PC-3 (cell line): ENCODE data around the gene PTPN5. TPM values are rescaled to one million over a fixed set of nuclear protein-coding genes. Genes with fewer than 3 reads are reported as not detected.

Experiments
- ATAC-seq: fragments of 200-7000 bp; cut with Tn5 transposase; 2 replicates; pipeline ENCODE4 v1.9.1; 2020; ENCODE audit warnings: mild to moderate bottlenecking, moderate library complexity
- BruUV-seq: library from RNA; stranded (reverse); fragments of 400-500 nt; replicated peaks from 2 replicates; lab custom pipeline; 2021; lab: Mats Ljungman, UMichigan
- CTCF ChIA-PET: fragments of 300-600 bp; sonication (Branson Sonifier 250); formaldehyde crosslinking; loops from one replicate; lab custom pipeline; 2022; ENCODE audit warnings: antibody characterized with exemption; lab: Charles Lee
- POLR2A ChIA-PET: fragments of 300-600 bp; sonication (Branson Sonifier 250); formaldehyde crosslinking; loops from one replicate; lab custom pipeline; 2022; ENCODE audit warnings: antibody characterized with exemption; ENCODE audit not compliant: unreplicated experiment; lab: Charles Lee
- DNase-seq: peaks from one replicate; pipeline ENCODE4 v3.0.0-alpha.2; 2015
- H2AFZ ChIP-seq: fragments of 300-600 bp; sonication (generic); 2 replicates; pipeline ENCODE4 v1.6.0; 2016; ENCODE audit warnings: antibody characterized with exemption, low read length
- H3F3A ChIP-seq: fragments of 300-600 bp; sonication (generic); one replicate; pipeline ENCODE4 v1.6.0; 2017; ENCODE audit warnings: antibody characterized with exemption, low read length, control low read depth, mild to moderate bottlenecking; ENCODE audit not compliant: unreplicated experiment
- H3K27ac ChIP-seq: fragments of 300-600 bp; sonication (generic); 2 replicates; pipeline ENCODE4 v1.5.1; 2016; ENCODE audit warnings: mild to moderate bottlenecking, low read length
- H3K27me3 ChIP-seq: fragments of 300-600 bp; sonication (generic); 2 replicates; pipeline ENCODE4 v1.6.1; 2016; ENCODE audit warnings: low read length, mixed read lengths
- H3K36me3 ChIP-seq: fragments of 300-600 bp; sonication (generic); 2 replicates; pipeline ENCODE4 v1.6.1; 2016; ENCODE audit warnings: low read depth, mixed run types, low read length, mixed read lengths
- H3K4me1 ChIP-seq: fragments of 300-600 bp; sonication (generic); 2 replicates; pipeline ENCODE4 v1.5.1; 2016; ENCODE audit warnings: low read length; ENCODE audit not compliant: insufficient read depth
- H3K4me2 ChIP-seq: fragments of 300-600 bp; sonication (generic); 2 replicates; pipeline ENCODE4 v1.6.0; 2016; ENCODE audit warnings: low read length
- H3K4me3 ChIP-seq: fragments of 300-600 bp; sonication (generic); 2 replicates; pipeline ENCODE4 v1.5.1; 2016; ENCODE audit warnings: mild to moderate bottlenecking, low read length, mixed read lengths
- H3K79me2 ChIP-seq: fragments of 300-600 bp; sonication (generic); 2 replicates; pipeline ENCODE4 v1.6.1; 2017; ENCODE audit warnings: low read length, mixed read lengths
- H3K9ac ChIP-seq: fragments of 300-600 bp; sonication (generic); 2 replicates; pipeline ENCODE4 v1.6.0; 2016; ENCODE audit warnings: mild to moderate bottlenecking, low read length
- H3K9me2 ChIP-seq: fragments of 300-600 bp; sonication (generic); replicated peaks from 2 replicates; pipeline ENCODE4 v1.6.1; 2016; ENCODE audit warnings: mixed run types, low read length, mixed read lengths
- H3K9me3 ChIP-seq: fragments of 300-600 bp; sonication (generic); 2 replicates; pipeline ENCODE4 v1.6.1; 2016; ENCODE audit warnings: low read length, mixed read lengths
- H4K20me1 ChIP-seq: fragments of 300-600 bp; sonication (generic); 2 replicates; pipeline ENCODE4 v1.6.1; 2016; ENCODE audit warnings: low read length, mixed read lengths
- EZH2 ChIP-seq: fragments of 300-600 bp; sonication (generic); IDR thresholded peaks from one replicate; pipeline ENCODE4 v1.6.1; 2017; ENCODE audit warnings: antibody characterized with exemption, mild to moderate bottlenecking, low read length; ENCODE audit not compliant: unreplicated experiment
- EZH2phosphoT487 ChIP-seq: fragments of 300-600 bp; sonication (generic); IDR thresholded peaks from 2 replicates; pipeline ENCODE4 v1.6.1; 2018; ENCODE audit warnings: mild to moderate bottlenecking, antibody characterized with exemption, low read length, borderline replicate concordance
- intact Hi-C: fragments of 100-400 bp; cut with micrococcal nuclease; formaldehyde crosslinking; loops from 2 replicates; pipeline ENCODE4 v1.9.0; 2023
- total RNA-seq: library from RNA; depleted of rRNA; stranded (reverse); fragments of >200 nt; gene quantifications from 2 replicates; pipeline ENCODE4 v1.2.3, GENCODE V29; 2014
- TF ChIP-seq, protein P1 (sequence below): fragments of 300-600 bp; sonication (generic); conservative IDR thresholded peaks from 2 replicates; pipeline ENCODE4 v1.5.1; 2017; ENCODE audit warnings: antibody characterized with exemption, low read depth, mild to moderate bottlenecking, low read length

Gene PTPN5
- total RNA-seq, 1 experiment from 2014 or later: 0.95 TPM

GRCh38 chr11:18771266-18772035 lies 20.1 kb downstream of the PTPN5 start:
- CTCF ChIA-PET: no interaction called here
- Histone ChIP-seq H3K27ac (no peak overlapping the region), H3K9ac (no peak overlapping the region), H3K4me2 (no peak overlapping the region), H3K36me3 (no peaks in the 10 kb centered on the region), H3K79me2 (no peaks in the 10 kb centered on the region), H3K4me1 (no peaks in the 10 kb centered on the region), H3K9me3 (no peaks in the 10 kb centered on the region), H3K9me2 (no peaks in the 10 kb centered on the region), H2AFZ (no peak overlapping the region), H3K27me3 (no peaks in the 10 kb centered on the region), H3F3A (no peaks in the 10 kb centered on the region), H4K20me1 (no peaks in the 10 kb centered on the region), H3K4me3 (no peak overlapping the region)
- TF ChIP-seq, protein P1, sequence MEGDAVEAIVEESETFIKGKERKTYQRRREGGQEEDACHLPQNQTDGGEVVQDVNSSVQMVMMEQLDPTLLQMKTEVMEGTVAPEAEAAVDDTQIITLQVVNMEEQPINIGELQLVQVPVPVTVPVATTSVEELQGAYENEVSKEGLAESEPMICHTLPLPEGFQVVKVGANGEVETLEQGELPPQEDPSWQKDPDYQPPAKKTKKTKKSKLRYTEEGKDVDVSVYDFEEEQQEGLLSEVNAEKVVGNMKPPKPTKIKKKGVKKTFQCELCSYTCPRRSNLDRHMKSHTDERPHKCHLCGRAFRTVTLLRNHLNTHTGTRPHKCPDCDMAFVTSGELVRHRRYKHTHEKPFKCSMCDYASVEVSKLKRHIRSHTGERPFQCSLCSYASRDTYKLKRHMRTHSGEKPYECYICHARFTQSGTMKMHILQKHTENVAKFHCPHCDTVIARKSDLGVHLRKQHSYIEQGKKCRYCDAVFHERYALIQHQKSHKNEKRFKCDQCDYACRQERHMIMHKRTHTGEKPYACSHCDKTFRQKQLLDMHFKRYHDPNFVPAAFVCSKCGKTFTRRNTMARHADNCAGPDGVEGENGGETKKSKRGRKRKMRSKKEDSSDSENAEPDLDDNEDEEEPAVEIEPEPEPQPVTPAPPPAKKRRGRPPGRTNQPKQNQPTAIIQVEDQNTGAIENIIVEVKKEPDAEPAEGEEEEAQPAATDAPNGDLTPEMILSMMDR: no peak
- TF ChIP-seq EZH2 (no peak), EZH2phosphoT487 (no peak)
- no peak for DNase-seq
- BruUV-seq: no TSS peak
- no peak for ATAC-seq
- intact Hi-C loops: no loop called here
- POLR2A ChIA-PET: interaction anchor here (0.6 kb wide), 1 partner anchor 72 kb away, joined by 3 read pairs; no protein-coding TSS in a partner anchor

- H3K4me1 ChIP-seq: no peaks in the 10 kb centered on the region
- ATAC-seq (no peak), DNase-seq (no peak)
- TF ChIP-seq, protein P1: no peak
- TF ChIP-seq EZH2: no peak
- no peak for TF ChIP-seq EZH2phosphoT487
- intact Hi-C loops: no loop called here
- no peaks in the 10 kb centered on the region for H3K9me2 ChIP-seq
- no peak overlapping the region for H3K4me3 ChIP-seq
- ChIA-PET CTCF (no interaction called here), POLR2A (no interaction called here)
- H2AFZ ChIP-seq: no peak overlapping the region
- no peaks in the 10 kb centered on the region for H3K9me3 ChIP-seq
- no peaks in the 10 kb centered on the region for H3K27me3 ChIP-seq
- no peak overlapping the region for H3K9ac ChIP-seq
- no peaks in the 10 kb centered on the region for H3K36me3 ChIP-seq
- BruUV-seq: no TSS peak
- H3K27ac ChIP-seq: no peak overlapping the region
- H3K79me2 ChIP-seq: no peaks in the 10 kb centered on the region
- no peaks in the 10 kb centered on the region for H4K20me1 ChIP-seq
- H3K4me2 ChIP-seq: no peak overlapping the region
- H3F3A ChIP-seq: no peaks in the 10 kb centered on the region
Measured at GRCh38 chr11:18770479-18771125, 21.0 kb downstream of the PTPN5 start.
